BJ (cell line): ENCODE measurements around the gene FYTTD1. TPM values are rescaled to one million over a fixed set of nuclear protein-coding genes. Genes with fewer than 3 reads are reported as not detected.
A peak's percentile ranks its signal among the peaks of the same experiment; 100 is the strongest.

Experiments used
- CTCF ChIA-PET: fragments of 350-600 bp; formaldehyde crosslinking; extraction: SDS; loops from one replicate; lab custom pipeline; 2021; ENCODE audit warnings: antibody characterized with exemption, inconsistent platforms; lab: Yijun Ruan, JAX
- POLR2A ChIA-PET: fragments of 300-600 bp; sonication (Branson Sonifier 250); formaldehyde crosslinking; extraction: SDS; loops from one replicate; lab custom pipeline; 2021; ENCODE audit warnings: antibody characterized with exemption; lab: Charles Lee
- DNase-seq: peaks from one replicate; pipeline ENCODE4 v3.0.0-alpha.2; 2011; ENCODE audit warnings: low read depth
- H3K27me3 ChIP-seq: 2 replicates; pipeline ENCODE4 v1.6.0; 2011; ENCODE audit warnings: low read length; ENCODE audit not compliant: control insufficient read depth, insufficient read depth
- H3K36me3 ChIP-seq: 2 replicates; pipeline ENCODE4 v1.5.1; 2011; ENCODE audit warnings: low read length; ENCODE audit not compliant: control insufficient read depth, insufficient read depth
- H3K4me3 ChIP-seq: 2 replicates; pipeline ENCODE4 v1.5.1; 2011; ENCODE audit warnings: low read depth, mild to moderate bottlenecking, control low read depth, low read length
- CTCF ChIP-seq: IDR thresholded peaks from 2 replicates; pipeline ENCODE4 v1.5.1; 2011; ENCODE audit warnings: low read depth, mild to moderate bottlenecking, control low read depth, inconsistent platforms, low read length, moderate library complexity; ENCODE audit not compliant: insufficient read depth
- polyA plus RNA-seq: library from polyadenylated mRNA; depleted of rRNA; stranded (reverse); fragments of >200 nt; gene quantifications from 2 replicates; pipeline ENCODE4 v1.2.3, GENCODE V29; 2011

FYTTD1 gene
- polyA plus RNA-seq, 1 experiment = 37.2 TPM

GRCh38 chr3:197800379-197800778 lies 50.7 kb downstream of the FYTTD1 start:
- H3K4me3 ChIP-seq = no peak overlapping the region
- DNase-seq = no peak
- ChIA-PET POLR2A (no interaction called here), CTCF (no interaction called here)
- TF ChIP-seq CTCF = no peak
- H3K27me3 ChIP-seq = no peaks in the 10 kb centered on the region
- H3K36me3 ChIP-seq = no peaks in the 10 kb centered on the region

GRCh38 chr3:197801891-197802778 lies 52.5 kb downstream of the FYTTD1 start:
- DNase-seq = peak; percentile 39
- no peaks in the 10 kb centered on the region for H3K36me3 ChIP-seq
- no peak overlapping the region for H3K4me3 ChIP-seq
- TF ChIP-seq CTCF = peak; percentile 41; the same call in 1 of the 2 replicates
- H3K27me3 ChIP-seq = no peaks in the 10 kb centered on the region
- ChIA-PET POLR2A (no interaction called here), CTCF (interaction anchor here (0.6 to 0.7 kb wide), 2 partner anchors 69 to 121 kb away, joined by 3 read pairs; no protein-coding TSS in a partner anchor)

GRCh38 chr3:197802779-197803459 lies 53.2 kb downstream of the FYTTD1 start:
- no peak for TF ChIP-seq CTCF
- H3K36me3 ChIP-seq = no peaks in the 10 kb centered on the region
- no peak for DNase-seq
- ChIA-PET CTCF (interaction anchor here (0.6 to 0.7 kb wide), 2 partner anchors 68 to 122 kb away, joined by 3 read pairs; no protein-coding TSS in a partner anchor), POLR2A (interaction anchor here (0.6 kb wide), 1 partner anchor 8 kb away, joined by 3 read pairs; no protein-coding TSS in a partner anchor)
- H3K27me3 ChIP-seq = no peaks in the 10 kb centered on the region
- H3K4me3 ChIP-seq = no peak overlapping the region

GRCh38 chr3:197804511-197804910 lies 54.8 kb downstream of the FYTTD1 start:
- no peak overlapping the region for H3K4me3 ChIP-seq
- no peaks in the 10 kb centered on the region for H3K36me3 ChIP-seq
- no peak for TF ChIP-seq CTCF
- no peaks in the 10 kb centered on the region for H3K27me3 ChIP-seq
- DNase-seq = no peak
- ChIA-PET POLR2A (no interaction called here), CTCF (no interaction called here)

GRCh38 chr3:197807969-197808587 lies 58.4 kb downstream of the FYTTD1 start:
- TF ChIP-seq CTCF = no peak
- Histone ChIP-seq H3K27me3 (no peaks in the 10 kb centered on the region), H3K36me3 (no peaks in the 10 kb centered on the region), H3K4me3 (no peak overlapping the region)
- POLR2A ChIA-PET = no interaction called here
- DNase-seq = peak; percentile 16
- CTCF ChIA-PET = interaction anchor here (0.6 kb wide), 1 partner anchor 18 kb away, joined by 3 read pairs; no protein-coding TSS in a partner anchor
